Medulla oblongata (tissue), 1 donor: Measurements from ENCODE around the gene MS4A7.
"Not testable (repeated sequence)": the region's sequence is repeated elsewhere in the genome, so short reads cannot be mapped to it uniquely, and the experiment has no call there.

Experiments used
- DNase-seq: peaks from one replicate; pipeline ENCODE4 v3.0.0-alpha.2; 2015; ENCODE audit errors: extremely low spot score

MS4A7 gene, protein sequence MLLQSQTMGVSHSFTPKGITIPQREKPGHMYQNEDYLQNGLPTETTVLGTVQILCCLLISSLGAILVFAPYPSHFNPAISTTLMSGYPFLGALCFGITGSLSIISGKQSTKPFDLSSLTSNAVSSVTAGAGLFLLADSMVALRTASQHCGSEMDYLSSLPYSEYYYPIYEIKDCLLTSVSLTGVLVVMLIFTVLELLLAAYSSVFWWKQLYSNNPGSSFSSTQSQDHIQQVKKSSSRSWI

DNA sequence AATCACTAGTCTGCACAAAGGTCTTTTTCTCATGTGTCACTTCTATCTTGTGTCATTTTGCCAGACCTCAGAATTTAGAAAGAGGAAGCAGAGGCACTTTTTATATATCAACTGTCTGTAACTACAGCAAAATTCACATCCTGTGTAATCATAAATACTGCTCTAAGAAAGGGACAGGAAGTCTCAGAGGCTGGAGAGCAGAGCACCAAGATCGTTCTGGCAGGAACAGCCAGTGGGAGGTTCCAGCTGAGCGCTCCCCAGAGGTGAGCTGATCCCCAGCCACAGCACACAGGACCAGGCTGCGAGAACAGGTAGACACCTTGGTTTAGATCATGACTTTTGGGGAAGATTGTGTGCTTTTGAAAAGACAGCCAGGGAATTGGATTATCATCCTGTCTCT is at the start of gene MS4A7:
TSS of gene MS4A7 (plus strand) at position 179 of the 400 bp plus-strand sequence. CDS start 4,610 bp downstream, outside the sequence.
- DNase-seq, result peak; percentile 75

DNA sequence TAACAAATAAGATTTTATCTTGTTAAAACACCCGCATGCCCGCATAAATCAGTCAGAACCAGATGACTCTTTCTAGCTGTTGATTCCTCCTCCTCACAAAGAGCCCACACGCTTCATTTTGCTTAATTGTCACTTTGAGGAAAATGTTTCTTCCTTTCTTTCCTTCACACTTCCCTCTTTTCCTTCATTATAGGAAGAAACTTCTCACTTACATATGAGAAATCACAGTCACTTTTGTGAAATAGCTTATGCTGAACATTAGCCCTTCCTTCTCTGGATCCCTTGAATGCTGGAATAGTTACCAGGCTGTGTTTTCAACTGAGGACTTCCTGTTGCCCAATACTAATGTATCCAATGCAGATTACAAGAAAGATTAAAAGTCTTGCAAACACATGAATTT is 45.5 kb upstream of the MS4A7 start:
- peak; percentile 39 for DNase-seq

DNA sequence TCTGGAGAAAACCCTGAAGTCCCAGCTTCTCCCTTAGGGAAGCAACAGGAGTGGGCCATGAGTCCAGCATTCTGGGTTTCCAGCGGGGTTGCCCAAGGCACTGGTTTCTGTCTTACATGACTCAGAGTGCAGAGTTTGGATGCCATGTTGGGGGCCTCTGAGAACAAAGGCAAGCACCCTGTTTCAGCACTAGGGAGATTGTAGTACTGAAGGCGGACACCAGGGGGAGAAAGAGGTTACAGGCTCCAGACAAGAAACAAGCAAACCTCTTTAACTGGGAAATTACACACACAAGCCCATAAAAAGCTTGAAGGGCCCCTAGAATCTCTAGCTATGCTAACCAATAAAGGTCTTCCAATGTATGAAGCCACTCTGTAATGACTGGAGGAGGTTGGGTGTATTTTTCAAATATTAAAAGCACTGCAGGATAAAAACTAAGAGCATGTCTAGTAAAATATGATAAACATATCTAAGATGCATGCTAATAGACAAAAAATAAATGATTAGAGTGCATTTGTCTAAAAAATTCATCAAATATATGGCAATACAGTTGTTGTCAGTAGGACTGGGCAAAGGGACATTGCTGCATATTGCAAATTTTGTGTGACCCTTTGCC is 44.2 kb upstream of the MS4A7 start:
- DNase-seq, result peak; percentile 66

DNA sequence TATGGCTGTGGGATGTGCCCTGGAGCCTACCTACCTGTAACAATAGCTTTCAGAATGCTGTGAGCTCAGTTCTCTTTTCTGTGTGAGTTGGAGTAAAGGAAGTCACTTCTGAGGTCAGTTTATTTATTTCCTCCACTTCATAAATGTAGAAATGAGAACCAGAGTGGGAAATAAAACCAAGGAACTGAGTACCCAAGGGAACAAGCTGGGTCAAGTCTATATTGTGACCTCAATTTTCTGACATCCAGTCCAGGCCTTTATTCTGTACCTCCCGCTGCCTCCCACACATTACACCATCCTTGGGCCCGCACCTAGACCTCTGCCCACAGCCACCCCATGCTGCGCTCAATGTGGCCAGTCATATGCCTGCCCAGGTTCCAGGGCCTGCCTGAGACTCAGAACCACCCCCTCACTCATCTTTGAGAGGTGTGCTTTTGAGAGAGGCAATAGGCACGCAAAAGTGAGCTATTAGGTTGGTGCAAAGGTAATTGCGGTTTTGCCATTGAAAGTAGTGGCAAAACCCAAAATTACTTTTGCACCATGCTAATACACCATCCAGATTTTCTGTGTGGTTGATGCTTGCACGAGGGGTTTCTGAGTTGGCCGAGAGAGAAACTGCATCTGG is 41.5 kb upstream of the MS4A7 start:
- peak; percentile 47 for DNase-seq

DNA sequence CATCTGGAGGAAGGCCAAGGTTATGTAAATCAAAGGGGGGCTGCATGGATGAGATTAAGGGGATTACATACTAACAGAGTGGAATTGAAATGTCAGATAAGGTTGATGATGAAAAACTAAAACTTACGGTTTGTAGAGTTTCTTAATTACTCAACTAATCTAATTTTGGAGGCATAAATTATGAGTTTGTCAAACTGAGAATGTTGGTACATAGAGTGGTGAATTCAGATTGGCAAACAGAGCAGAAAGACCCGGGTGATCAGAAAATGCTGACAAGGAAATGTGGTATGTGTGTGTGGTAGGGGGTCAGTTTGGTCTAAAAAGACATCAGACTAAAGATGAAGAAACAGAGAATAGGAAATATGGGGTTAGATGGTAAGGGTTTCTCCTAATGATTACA is 40.3 kb upstream of the MS4A7 start:
- no peak for DNase-seq

DNA sequence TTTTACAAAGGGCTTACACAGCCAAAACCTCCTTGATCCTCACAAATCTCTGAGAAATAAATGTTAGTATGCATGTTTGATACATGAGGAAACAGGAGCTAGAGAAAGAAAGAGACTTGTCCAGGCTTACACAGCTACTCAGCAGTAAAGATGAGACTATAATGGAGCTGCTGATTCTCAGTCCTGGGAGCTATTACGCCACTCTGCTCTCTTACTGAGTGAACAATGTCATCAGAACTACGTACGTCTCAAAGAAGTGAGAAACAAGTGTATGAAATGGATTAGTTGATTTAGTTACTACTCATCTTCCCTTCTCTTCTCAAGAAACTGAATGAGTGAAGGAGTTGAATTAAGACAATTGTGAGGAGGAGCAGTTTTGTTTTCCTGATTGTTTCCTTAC is 39.0 kb upstream of the MS4A7 start:
- no peak for DNase-seq

DNA sequence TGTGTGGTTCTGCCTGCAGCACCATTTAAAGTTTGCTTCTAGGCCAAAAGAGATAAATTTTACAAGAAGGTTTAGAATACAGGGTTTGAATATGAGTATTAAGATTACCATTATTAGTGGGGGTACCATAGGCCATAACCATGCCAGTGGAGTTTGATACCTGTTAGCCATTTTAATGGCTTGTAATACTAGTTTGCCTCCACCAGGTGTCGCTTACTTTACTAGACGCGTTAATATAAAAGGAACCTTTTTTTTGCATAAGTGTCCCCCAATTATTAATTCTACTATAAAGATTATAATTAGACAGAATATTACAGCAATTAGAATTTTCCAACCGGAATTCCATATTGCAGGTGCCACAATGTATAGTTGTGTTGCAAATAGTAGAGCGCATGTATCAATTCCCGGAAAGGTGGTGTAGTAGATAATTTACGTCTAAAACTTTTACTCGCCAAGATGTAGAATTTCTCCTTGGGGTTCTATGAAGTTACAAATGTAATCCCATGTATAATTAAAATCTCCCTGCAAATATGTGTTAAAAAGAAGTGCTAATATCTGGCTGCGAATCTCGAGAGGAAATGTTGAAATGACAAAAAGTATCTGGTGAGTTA is 35.1 kb upstream of the MS4A7 start:
- no peak for DNase-seq

DNA sequence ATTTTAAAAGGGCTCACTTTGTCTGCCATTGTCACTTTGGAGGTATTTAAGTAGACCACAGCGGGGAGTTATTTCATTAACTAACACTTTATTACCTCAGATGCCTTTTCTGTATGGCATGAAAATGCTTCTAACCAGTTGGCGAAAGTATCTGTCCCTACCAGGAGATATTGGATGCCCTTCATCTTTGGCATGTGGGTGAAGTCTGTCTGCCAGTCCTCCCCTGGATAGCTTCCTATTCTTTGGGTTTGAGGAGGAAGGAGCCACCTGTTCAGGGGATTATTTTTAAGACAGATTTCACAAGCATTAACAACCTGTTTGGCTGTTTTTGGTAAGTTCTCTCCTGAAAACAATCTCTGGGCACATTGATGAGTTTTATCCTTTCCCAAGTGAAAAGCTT is 34.2 kb upstream of the MS4A7 start:
- no peak for DNase-seq

DNA sequence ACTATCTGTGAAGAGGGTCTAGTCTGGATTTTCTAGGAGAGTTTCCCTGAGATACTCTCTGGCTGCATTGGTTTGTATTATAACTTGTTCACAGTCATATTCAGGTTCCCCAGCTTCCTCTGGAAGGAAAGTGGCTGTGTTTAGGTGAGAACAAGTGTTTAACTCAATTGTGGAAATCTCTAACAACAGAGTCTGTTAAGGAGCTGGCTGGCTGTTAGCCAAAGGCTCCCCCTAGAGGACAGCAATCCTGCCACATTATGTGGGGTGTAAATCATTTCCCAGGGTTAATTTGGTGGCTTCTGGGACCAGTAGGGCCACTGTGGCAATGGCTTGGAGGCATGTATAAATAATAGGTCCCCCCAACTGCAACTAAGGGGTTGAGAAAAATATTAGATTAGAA is 32.8 kb upstream of the MS4A7 start:
- no peak for DNase-seq

DNA sequence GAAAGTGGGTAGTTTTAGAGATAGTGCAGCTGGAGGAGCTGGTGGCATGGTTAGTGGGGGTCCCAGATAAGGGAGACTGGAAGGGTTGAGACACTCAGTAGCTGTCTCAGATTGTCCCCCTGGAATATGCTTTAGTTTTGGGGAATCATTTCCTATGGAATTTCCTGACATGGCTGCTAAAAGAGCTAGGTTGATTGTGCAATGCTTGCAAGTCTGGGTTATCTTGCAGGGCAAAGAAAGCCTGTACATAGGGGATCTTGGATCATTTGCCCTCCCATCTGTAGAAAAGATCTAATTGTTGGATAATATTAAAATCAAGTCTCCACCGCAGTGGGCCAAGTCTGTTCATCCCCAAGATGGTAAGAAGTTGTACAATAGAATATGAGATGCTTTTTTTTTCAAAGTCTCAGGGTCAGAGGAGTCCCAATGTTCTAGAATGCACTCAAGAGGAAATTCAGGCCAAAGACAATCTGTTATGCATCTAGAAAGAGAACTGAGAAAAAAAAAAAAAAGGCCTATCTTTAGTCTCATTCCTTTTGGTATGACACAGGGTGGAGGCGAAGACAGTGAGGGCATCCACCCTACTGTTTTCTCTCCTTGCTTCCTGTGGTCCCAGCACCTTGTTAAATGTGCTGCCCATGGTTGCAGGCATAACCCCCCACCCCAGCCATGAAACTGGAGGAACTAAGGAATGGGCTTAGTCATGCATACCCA is 31.1 kb upstream of the MS4A7 start:
- no peak for DNase-seq

DNA sequence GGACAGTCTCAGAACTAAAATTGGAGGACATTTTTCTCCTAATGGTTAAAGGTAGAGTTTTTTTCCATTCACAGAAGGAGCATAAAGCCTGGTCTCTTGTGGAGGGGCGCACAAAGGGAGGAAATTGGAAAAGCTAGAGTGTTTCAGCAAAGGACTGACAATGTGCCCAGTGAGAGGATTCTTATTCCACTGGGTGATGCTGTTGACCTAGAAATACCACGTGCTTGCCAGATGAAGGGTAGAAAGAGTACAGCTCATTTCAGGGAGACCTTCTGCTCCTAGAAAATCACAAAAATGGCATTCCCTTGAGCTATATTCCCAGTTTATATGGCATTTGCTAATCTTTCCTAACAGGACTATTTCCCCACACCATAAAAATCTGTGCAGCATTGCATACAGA is 30.2 kb upstream of the MS4A7 start:
- no peak for DNase-seq

DNA sequence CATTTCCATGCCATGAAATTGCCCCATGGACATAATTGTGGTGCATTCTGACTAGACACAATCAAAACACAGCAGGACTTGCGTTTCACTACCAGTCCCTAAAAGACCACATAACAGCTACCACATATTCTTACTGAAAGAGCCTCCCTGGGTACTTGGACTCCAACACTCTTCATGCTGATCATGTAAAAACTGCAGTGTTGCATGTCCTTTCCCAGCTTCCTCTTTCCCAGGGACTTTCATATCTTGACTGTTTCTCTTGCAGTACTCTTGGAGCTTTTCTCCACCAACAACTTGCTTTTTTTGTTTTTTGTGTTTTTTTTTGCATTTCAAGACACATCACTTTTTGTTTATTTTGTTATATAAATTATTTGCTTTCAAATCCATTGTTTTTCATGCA is 28.3 kb upstream of the MS4A7 start:
- peak; percentile 61 for DNase-seq

DNA sequence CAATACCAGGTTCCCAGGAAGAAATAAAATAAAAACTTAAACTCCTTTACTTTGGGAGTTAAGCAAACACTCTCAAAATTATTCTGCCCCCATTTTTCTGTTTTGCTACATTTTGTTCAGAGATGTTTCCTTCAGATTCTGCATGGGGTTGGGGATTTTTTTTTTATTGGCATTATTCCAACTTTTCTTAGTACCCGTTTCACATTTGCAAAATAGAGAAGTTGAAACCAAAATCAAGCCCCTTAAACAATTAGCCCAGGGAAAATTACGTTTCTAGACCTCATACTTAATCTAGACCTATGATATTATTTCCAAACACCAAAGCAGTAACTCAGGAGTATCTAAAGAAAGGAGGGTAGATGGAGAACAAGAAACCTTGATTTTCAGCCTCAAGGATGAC is 20.6 kb upstream of the MS4A7 start:
- no peak for DNase-seq

DNA sequence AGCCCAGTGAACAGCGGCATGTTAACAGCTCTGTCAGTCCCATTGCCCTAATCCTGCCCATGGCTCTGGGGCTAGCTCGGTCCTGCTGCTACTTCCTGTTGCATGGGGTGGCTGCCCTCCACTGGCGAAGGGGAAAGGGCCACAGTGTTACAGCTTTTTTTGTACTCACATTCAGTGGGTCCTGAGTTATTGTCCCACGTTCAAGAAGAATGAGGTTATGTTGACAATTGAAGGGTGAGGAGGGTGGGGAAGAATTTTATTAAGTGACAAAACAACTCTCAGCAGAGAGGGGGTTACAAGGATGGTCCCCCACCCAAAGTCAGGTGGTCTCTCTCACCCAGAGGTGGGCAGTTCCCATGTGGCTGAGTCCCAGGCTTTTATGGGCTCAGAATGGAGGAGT is 17.7 kb upstream of the MS4A7 start:
- no peak for DNase-seq

DNA sequence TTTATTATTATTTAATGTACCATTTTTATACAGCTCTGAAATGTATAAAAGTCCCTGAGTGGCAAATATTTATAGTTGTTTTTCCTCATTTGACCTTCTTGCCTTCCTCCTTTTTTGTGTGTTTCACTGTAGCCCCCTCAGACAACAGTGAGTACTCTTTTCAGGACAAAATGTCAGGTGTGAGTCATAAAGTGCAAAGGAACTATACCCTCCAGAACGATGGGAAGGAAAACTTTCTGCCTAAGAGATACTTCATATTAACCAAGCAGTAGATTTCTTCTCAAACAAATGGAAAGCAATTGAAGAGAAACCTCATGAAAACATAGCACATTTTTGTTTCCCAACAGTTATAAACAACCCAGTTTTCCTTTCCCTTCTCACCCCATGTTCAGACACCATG is 16.1 kb upstream of the MS4A7 start:
- DNase-seq, result no peak

DNA sequence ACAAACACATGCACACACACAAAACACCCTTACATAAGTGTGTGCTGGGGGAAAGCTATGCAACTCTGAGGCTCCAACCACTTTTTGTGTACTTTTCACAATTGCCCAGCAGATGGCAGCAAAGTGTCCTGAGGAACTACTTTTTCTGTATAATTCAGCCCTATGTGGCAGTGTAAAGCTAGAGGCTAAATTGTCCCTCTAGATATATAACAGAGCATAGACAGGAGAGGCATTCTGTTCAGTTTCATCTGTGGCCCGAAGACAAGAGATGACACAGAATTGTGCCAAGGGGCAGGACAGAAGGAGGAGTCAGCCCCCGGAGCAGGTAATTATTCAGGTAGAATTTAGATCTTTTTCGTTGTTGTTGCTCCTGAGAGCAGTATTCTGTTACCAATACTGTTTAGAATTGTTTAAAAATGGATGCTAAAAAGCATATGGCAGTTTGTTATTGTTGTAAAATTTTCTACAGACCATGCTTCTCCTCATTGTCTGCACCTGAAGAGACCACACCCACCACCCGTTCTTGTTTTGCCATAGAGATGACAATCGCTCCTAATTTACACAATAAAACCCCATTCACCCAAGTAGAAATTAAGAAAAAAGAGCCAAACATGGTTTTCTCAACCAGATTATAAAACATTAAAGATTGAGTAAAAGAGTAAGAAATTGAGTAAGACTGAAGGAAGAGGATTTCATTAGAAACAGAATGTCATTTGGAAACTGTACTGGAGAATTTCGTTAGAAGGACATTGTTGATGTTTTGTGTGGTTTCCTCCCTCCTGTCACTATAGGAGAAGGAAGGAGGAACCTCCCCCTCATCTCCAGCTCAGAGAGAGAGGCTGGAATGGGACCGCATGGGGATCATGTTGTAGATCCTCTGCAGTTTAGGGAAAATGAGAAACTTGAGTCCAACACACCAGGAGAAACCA is 14.5 kb upstream of the MS4A7 start:
- DNase-seq, result peak; percentile 88

DNA sequence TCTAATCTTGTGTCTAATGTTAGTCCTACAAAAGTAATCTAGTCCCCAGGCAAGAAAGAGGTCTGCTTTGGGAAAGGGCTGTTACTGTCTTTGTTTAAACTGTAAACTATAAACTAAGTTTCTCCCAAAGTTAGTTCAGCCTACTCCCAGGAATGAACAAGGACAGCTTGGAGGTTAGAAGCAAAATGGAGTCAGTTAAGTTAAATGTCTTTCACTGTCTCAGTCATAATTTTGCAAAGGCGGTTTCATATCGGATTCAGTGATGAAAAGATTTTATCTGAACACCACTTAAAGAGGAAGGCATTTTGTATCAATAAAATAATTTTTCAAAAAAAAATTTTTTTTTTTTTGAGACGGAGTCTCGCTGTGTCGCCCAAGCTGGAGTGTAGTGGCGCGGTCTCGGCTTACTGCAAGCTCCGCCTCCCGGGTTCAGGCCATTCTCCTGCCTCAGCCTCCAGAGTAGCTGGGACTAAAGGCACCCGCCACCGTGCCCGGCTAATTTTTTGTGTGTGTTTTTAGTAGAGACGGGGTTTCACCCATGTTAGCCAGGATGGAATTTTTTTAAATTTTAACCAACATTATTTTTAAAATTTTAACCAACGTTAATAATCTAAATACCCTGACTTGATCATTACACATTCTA is 11.9 kb upstream of the MS4A7 start:
- not testable (repeated sequence) for DNase-seq

DNA sequence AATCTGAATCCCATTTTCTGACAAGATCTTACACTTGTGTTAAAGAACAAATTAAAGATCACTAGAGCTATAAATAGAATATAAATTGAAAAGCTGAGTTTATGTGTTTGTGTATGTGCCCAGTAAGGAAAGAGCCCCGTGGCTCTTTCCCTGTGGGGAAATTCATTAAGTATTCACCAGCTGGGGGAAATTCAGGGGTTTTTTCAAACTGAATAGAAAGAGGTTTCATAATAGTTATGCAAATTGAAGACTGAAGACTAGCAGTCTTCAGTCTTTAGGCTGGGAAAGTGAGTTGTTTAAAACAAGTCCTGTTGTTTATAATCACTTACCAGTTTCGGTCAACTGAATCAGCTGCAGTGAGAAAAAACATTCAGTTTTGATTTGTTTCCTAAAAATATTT is 11.3 kb upstream of the MS4A7 start:
- no peak for DNase-seq

DNA sequence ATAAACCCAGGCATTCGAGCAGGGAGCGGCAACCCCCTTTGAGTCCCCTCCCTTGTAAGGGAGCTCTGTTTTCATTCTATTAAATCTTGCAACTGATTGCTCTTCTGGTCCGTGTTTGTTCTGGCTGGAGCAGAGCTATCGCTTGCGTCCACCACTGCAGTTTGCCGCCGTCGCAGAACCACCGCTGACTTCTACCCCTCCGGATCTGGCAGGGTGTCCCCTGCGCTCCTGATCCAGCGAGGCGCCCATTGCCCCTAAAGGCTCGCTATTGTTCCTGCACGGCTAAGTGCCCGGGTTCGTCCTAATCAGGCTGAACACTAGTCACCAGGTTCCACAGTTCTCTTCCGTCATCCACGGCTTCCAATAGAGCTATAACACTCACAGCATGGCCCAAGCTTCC is 10.4 kb upstream of the MS4A7 start:
- DNase-seq, result no peak

DNA sequence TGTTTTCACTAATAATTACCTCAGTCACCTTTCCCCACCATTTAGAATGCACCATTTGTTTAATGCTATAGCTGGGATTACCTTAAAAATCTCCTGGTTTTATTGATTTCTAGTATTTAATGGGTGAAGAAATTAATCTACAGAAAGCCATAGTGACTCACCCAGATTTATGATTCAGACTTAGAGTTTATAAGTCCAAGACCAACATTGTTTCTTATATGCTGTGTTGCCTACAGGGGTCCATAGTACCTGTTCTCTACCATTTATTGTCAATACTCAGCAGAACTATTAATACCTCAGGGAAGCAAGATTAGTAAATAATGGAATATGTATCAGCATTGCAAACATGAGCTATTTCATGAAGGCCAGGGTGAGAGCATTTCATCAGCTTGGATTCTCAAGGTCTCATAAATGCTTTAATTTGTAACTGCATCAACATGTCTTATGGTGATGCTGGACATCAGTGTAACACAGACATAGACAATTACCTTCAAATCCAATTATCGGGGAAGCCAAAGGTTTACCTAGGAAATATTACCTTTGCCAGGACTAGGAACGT is 8.0 kb upstream of the MS4A7 start:
- no peak for DNase-seq
